Left renal pelvis (tissue), 4 donors: ENCODE data around the gene TIGD1. TPM values are rescaled to one million over a fixed set of nuclear protein-coding genes. Genes with fewer than 3 reads are reported as not detected.

Experiments used
- DNase-seq, 4 donors: peaks; one replicate each; pipeline ENCODE4 v3.0.0-alpha.2; 2013; ENCODE audit warnings: low read depth in 4 of 4, low spot score in 3 of 4
- polyA plus RNA-seq, 4 donors: library from polyadenylated mRNA; unstranded; fragments of 120-200 nt; gene quantifications; one replicate each; pipeline ENCODE4 v1.2.1, GENCODE V29; 2013; ENCODE audit not compliant: insufficient read length in 4 of 4

The TIGD1 gene
- polyA plus RNA-seq, 4 donors: 9.5 to 15.6 (median 11.9) TPM

DNA sequence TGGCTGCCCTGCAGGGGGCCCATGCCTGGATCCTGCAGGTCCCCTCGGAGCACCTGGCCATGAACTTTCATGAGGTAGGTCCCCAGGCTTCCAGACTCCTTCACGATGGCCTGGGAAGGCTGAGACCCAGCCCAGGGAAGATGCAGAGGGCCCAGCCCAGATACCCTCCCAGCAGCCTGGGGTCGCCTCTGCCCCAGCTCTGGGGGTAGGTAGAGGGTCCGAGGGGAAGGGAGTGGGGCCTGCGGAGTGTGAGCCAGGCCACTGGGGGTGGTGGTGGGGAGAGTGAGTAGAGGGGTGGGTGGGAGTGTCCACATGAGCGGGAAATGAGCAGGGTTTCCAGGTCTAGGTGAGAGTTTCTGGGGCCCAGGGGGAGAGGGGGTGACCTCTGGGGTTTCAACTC is 25.6 kb downstream of the TIGD1 start:
- no peak for DNase-seq

DNA sequence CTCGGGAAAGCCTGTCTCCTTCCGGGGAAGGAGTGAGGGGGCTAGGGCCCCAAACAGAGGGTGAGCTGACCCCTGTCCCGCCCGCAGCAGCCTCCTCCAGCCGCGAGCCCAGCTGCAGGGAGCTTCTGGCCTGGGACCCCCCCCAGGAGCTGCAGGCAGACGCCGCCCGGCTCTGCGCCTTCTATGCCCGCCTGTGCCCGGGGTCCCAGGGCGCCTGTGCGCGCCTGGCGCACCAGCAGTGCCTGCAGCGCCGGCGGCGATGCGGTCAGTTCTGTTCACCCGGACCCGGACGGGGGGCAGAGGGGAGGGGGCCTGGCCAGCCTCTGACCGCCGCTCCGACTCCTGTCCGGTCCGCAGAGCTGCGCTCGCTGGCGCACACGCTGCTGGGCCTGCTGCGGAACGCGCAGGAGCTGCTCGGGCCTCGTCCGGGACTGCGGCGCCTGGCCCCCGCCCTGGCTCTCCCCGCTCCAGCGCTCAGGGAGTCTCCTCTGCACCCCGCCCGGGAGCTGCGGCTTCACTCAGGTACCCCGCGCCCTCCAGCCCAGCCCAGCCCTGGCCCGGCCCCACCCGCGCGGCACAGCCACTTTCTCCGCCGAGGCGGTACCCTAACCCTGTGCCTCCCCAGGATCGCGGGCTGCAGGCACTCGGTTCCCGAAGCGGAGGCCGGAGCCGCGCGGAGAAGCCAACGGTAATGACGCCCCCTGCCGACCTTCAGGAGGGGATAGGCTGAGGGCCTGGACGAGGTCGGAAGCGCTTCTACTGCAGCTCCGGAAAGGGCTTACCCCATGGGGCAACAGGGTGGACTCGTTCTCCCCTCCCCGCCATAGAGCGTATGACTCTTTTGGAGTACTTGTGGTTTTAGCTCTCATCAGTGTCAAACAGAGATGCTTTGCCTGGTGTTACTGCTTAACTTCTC is 26.4 kb downstream of the TIGD1 start:
- DNase-seq: no peak

DNA sequence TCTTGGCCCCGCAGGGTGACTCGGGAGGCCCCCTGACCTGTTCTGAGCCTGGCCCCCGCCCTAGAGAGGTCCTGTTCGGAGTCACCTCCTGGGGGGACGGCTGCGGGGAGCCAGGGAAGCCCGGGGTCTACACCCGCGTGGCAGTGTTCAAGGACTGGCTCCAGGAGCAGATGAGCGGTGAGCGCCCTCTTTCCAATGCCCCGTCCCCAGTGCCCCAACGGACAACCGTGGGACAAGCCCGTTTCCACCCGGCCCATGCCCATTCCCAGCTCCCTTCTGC is 27.0 kb downstream of the TIGD1 start:
- DNase-seq: no peak

DNA sequence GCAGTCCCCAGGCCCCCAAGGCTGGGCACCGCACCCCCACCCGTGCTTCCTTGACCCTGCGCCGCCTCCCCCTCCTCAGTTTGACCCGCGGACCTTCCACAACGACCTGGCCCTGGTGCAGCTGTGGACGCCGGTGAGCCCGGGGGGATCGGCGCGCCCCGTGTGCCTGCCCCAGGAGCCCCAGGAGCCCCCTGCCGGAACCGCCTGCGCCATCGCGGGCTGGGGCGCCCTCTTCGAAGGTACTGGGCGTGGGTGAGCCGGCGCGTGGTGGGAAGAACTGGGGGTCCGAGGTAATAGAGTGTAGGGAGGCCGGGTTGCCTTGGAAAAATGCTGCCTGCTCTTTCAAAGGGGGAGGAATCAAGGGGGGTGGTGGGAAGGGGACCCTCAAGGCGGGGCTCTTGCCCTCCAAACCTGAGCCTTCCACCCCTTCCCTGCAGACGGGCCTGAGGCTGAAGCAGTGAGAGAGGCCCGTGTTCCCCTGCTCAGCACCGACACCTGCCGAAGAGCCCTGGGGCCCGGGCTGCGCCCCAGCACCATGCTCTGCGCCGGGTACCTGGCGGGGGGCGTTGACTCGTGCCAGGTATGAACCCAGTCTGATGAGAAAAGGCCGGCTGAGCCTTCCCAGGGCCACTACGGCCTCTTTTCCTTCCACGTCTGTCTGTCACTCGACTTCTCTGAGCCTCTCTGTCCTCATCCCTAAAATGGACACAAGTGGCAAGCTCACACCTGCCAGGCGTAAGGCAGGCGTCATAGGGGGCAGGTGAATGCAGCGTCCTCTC is 27.5 kb downstream of the TIGD1 start:
- DNase-seq: no peak

DNA sequence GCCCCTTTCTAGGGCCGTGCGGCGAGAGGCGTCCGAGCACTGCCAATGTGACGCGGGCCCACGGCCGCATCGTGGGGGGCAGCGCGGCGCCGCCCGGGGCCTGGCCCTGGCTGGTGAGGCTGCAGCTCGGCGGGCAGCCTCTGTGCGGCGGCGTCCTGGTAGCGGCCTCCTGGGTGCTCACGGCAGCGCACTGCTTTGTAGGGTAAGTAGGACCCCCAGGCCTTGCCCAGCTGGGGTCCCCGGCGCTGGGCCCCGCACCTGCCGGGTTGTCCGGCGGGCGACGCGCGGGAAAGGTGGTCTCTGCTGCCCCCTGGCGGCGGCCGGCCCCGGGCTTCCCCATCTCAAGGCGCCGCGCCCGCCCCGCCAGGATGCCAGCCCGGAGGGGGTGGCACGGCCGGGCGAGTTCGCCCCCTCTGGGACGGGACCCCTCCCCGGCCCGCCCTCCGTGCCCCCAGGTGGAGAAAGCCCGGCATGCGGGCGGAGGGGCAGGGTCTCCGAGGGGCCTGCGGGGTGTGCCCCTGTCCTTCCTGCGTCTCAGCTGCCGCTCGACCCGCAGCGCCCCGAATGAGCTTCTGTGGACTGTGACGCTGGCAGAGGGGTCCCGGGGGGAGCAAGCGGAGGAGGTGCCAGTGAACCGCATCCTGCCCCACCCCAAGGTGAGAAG is 28.3 kb downstream of the TIGD1 start:
- DNase-seq: no peak

DNA sequence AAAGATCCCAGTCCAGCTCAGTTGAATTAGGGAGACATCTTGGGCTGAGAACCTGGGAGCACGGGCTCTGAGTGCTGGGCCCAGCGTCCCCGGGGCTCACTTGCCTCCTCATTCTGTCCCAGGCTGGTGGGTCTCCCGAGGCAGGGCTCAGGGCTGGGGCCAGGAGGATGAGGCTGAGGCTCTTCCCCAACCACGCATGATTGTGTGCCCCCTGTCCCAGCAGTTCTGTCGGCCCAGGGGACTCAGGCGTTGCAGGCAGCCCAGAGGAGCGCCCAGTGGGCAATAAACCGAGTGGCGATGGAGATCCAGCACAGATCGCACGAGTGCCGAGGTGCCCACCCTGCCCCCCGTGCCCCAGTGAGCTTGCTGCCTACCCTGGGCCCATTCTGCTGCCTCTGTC is 29.3 kb downstream of the TIGD1 start:
- DNase-seq: no peak

DNA sequence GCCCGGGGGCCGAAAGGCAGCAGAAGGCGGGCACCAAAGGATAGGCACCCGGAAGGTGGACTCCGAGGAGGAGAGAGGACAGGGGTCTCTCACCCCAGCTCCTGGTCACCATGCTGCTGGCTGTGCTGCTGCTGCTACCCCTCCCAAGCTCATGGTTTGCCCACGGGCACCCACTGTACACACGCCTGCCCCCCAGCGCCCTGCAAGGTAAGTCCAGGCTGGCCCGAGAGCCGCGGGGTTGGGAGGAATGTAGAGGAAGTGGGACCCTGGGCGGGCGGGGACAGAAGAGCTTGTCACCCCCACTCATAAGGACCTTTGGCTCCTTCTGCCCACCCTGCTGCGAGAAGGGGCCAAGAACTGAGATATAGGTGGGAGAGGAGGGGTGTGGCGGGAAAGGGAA is 29.9 kb downstream of the TIGD1 start:
- DNase-seq: no peak

DNA sequence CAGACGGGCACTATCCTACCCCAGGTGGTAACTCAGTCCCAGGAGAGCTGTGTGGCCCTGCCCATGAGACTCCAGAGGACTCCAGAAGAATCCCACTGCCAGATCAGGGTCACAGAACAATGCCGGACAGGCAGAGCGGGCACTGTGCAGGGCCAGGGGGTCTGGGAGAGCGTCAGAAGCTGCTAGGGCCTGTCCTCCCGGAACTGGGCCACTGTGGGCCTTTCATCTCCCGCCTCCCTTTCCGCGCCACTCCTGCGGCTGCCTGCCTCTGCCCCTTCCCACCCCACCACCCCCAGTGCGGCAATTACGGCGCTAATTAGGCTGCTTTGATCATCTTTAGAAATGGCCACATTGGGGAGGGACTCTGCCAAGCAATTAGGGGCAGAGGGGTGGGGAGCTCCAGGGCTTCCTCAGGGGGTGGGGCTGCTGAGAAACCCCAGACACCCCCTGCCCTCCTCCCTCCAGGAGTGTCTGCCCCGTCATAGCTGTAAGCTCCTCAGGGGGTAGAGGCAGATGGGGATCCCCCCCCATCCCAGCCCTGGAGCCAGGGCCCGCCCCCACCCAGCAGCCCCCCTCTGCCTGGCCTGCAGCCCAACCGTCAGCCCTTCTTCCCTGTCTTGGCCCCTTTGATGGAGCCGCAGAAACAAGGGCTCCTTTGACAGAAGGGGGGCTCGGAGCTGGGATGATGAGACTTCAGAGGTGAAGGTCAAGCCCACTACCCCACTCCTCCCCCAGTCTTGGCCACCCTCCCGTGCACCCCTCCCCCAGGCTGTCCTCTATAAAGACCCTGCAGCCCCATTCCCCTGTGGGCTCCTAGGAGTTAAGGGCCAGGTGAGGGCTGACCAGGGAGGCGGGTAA is 30.5 kb downstream of the TIGD1 start, which contains the start of gene PRSS56:
TSS of gene PRSS56 (plus strand) at position 808 of the 858 bp plus-strand sequence. CDS start 211 bp downstream, outside the sequence.
- DNase-seq: no peak

DNA sequence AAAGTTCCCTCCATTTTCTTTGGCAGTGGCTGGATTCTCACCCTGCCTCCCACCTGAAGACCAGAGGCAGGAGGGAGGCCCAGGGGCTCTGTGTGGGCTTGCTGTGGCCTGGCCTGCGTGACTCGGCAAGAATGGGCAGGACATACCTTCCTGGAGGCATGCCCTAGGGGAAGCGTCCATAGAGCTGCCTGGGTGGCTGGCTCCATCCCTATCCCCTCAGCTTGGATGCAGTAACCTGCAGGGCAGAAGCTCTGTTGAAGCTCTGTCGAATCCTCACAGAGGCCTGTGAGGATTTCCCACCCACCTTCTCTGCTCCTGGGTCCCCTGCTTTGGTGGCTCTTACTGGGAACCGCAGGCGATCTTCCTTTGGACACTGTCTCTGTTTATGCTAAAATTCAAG is 31.5 kb downstream of the TIGD1 start:
- DNase-seq: no peak

DNA sequence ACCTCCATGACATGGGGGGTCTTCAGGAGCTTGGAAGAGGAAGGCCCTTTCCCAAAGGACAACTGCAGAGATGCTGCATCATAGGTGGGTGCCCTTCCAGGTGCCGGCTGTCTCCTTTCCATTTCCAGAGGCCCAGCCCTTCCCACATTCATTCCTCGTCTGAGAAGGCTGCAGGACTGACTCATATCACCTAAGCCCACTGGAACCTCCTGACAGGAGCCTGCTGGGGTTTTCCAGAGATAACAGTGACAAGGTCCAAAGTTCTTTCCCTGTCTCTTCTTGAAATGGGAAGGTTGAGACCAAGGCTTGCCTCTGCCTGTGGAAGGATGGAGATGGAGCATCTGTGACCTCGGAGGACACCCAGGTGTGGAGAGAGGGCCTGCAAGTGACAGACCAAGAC is 33.8 kb downstream of the TIGD1 start:
- DNase-seq: no peak

DNA sequence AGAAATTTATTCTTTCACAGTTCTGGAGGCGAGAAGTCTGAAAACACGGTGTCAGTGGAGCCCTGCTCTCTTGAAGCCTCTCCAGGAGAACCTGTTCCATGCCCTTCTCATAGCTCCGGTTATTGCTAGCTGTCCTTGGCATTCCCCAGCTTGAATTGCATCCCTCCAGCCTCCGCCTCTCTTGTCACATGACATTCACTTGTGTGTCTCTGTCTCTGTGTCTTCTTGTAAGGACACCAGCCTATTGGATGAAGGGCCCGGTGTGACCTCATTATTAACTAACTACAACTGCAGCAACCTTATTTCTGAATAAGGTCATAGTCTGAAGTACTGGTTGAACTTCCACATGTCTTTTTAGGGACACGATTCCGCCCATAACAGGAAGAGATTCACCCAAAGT is 34.7 kb downstream of the TIGD1 start:
- DNase-seq: no peak

DNA sequence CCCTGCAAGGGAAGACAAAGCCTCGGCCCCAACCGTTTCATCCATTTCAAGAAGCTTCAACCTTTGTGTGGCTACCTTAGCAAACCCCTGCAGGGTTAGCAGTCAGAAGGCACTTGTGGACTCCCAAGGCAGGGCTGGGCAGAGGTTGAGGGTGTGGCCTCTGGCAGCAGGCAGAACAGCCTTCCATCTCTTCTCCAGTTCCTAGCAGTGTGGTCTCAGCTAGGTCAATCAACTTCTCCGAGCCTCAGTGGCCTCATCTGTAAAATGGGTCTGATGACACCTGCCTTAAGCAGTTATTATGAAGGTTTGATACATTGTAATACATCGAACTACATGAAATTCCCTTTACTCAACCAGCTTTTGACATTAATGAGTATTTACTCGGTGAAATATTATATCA is 37.0 kb downstream of the TIGD1 start:
- no peak for DNase-seq

DNA sequence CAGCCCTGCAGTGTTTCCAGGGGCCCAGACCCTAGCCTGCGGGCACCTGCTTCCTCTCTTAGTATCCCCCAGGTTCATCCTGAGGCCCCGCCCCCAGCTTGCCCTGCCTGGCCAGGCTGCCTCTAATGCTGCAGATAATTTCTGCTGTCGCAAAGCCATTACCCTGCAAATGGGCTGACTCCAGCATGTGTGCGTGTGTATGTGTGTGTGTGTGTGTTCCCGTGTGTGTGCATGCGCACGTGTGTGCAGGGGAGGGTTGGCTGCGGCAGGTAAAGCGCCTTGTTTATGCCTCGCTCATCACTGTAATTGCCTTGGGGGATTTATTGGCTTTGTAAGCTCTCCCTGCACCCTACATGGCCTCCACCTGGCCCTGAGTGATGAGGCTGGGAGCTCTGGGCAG is 37.8 kb downstream of the TIGD1 start:
- DNase-seq: no peak

DNA sequence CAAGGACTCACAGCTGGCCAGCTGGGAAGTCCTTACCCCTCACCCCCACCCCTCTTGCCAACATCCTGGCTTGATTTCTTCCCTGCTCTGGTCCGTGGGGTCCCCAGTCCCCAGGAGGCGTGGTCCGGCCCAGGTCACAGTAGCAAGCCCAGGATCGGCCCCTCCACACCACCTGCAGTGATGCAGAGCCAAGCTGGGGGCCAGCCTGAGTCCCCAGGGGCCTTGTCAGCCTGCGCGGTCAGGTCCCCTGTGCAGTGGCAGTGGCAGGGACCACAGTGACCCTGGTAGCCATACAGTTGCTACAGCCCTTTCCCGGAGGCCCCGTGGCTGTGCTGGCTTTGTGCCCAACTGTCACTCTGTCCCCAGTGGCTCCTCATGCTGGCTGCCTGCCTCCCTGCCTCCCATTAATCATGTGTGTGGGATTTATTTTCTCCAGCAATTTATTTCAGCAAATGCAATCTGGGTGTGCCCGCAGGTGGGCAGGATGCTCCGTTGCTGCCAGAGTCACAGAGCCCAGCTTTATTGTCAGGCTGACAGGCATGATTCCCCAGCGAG is 38.9 kb downstream of the TIGD1 start:
- no peak for DNase-seq

DNA sequence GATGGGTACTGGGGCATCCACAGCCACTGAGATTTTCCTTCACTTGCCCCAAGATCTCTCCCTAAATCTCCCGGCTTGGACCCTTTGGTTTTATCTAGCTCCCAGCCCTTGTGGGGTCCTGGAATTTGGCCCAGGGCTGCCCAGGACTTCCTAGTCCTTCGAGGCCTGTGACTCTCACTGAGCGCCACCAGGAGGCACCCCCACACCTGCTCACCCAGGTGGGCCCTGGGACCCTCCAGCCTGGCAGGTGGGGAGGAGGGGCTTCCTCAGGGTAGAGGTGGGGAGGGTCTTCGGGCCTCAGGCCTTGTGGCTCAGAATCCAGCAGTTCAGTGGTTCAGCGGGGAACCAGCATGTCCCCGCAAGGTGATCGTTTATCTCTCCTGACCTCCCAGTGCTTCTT is 42.1 kb downstream of the TIGD1 start:
- no peak for DNase-seq

DNA sequence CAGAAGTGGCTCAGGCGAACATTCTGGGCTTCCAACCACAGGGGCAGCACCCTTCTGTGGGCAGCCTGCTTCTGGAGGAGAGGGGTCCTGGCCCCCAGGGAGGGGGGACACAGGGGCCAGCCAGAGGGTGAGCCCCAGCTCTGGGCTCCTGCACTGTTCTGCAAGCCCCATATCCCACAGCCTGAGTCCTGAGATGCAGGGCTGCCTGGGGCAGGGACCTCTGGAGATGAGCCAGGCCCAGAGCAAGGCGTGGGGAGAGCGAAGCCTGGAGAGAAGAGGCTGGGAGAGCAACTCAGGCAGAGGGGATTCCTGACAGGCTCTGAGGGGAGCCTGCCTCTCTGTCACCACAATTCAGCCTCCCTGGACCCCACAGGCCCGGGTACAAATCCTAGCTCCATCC is 43.6 kb downstream of the TIGD1 start:
- DNase-seq: no peak

DNA sequence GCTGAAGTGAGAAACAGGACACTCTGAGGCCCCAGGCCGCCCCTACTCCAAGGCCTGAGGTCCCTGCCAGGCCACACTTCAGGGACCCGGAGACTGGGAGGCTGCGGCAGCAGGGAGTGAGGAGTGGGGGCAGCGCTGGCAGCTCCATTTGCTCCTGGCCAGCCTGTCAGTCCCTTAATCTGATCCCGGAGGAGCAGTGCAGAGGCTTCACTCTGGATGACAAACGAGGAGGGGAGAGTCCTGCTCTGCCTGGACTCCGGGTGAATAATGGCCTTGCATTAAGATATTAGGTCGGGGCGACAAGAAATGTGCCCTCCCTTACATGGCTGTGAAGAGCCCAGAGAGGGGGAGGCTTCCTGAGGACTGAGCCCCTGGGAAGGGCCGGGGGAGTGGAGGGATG is 44.5 kb downstream of the TIGD1 start:
- peak in 1 of 4 donors; percentile 67 for DNase-seq

DNA sequence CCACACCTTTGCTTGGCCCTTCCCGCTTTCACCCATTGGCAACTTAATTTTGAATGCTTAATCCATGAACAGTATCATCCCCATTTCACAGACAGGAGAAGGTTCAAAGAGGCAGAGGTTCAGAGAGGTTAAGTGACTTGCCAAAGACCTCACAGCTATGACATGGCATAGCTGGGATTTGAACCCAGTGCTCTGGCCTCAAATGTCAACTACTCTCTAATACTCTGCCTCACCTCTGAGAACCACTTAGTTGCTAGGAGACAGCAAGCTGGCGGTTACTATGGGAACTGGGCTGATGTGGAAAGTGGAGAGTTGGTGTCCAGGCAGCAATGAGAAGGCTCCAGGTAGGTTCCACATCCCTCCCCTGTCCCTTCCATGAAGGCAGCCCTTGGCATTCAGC is 45.9 kb downstream of the TIGD1 start:
- no peak for DNase-seq

DNA sequence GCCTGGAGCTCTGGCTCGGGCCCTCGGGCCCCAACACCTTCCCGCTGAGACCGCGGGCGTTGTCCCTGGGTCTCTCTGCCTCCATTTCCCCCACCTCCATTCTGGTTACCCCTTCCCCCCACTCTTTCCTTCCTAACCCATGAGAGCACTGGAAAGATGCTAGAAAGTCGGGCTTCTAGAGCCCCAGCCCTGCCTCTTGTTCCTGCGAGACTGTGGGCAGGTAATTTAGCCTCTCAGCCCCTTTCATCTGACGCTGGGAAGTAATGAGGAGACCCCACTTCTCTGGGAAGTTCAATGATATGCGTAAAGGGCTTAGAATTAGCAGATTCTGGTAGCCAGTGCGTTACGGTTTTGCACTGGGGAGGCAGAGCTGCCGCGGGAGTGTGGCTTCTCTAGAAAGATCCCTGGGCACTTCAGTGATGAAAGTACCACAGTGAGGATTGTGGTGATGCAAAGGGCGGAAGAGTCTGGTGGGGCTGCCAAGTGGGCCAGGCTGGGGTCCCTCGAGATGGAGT is 46.5 kb downstream of the TIGD1 start:
- no peak for DNase-seq
